Stimulated activated naive CD4-positive, alpha-beta T cell treated with Interleukin-2 at 50 U/mL for 16 hours (primary cell): ENCODE measurements around the gene ZKSCAN1.

Experiments used
- DNase-seq: peaks from one replicate; lab custom pipeline; 2025; lab: John Stamatoyannopoulos, UW

ZKSCAN1 gene

DNA sequence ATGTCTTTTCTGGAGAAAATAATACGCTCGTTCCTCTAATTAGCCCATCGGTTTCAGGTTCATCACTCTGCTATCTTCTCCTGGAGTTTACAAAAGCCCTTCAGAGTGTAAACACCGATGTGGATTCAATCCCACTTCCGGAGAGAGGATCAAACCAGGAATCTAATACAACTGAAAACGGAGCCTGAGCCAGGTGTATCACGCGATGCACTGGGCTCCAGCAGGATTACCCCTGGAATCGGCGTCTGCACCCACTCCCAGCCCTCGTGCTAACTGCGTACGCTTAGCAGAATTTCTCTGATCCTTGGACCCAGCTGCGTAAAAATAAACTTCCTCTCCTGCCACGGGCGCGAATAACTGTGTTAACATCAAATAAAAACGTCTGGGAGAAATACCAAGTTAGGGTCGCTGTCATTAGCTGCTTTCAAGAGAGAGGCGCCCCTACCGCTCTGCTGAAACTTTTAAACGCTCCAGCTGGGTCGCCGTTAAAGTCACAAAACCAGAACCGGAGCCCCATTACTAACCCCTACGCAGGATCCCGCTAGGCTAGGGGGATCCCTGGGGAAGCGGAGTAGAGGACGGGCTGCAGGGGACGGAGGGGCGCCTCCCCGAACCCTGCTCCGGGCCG lies 65.6 kb downstream of the ZKSCAN1 start:
- no peak for DNase-seq

DNA sequence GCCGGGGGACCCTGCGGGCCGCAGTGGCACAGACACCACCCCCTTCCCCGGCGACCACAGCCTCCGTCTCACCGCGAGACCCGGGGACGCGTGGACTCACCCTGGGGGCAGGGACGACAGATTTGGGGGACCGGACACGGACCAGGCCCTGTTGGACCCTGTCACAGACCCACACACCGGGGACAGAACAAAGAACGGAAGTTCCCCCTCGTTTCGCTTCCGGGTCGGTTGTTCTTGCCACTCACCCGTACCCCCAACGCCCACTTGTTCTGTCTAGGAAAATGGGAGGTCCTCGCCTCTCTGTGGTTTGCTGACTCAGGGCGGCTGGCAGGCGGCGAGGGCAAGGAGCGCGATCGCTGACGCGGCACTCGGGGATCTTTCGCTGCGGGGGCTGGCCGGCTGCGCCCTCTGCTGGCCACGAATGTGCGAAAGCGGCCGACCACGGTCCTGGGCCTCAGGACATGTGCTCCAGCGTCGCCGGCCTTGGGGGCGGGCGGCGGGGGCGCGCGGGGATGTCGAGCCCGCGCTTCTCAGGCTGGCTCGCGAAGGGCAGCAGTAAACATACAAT lies 66.2 kb downstream of the ZKSCAN1 start, which contains the start of gene ZNF3:
TSS of gene ZNF3 (minus strand) at position 189 of the 568 bp plus-strand sequence. CDS start 4,366 bp downstream, outside the sequence.
- DNase-seq, result peak; percentile 98

DNA sequence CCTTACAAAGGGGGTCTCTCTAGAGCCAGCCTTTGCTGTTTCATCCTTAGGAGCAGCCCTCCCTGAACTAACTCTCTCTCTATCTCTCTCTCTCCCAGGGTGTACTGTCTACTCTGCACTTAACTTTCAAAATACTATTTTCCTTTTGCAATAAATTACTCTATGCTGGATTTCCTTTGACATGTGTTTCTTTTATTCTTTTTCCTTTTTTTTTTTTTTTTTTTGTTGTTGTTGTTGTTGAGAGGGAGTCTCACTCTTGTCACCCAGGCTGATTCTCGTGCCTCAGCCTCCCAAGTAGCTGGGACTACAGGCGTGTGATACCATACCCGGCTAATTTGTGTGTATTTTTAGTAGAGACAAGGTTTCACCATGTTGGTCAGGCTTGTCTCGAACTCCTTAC lies 67.6 kb downstream of the ZKSCAN1 start:
- DNase-seq, result no peak

DNA sequence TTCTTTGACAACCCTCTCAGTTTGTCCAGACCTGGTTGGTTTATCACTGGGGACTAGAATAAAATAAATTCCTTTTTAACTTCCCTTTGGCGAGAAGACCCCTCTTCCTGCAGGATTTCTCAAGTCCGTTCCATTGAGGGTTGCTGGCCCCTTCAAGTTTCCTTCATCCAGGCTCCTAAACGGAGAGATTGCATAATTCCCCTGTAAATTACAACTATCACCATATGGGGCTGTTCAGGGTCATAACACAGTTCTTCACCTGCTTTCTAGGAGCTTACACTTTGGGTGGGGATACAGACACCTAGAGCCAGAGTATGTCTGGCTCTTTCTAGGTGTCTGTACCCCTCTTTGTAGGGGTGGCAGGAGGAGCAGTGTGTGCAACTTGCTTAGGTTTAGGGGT lies 70.1 kb downstream of the ZKSCAN1 start:
- no peak for DNase-seq

DNA sequence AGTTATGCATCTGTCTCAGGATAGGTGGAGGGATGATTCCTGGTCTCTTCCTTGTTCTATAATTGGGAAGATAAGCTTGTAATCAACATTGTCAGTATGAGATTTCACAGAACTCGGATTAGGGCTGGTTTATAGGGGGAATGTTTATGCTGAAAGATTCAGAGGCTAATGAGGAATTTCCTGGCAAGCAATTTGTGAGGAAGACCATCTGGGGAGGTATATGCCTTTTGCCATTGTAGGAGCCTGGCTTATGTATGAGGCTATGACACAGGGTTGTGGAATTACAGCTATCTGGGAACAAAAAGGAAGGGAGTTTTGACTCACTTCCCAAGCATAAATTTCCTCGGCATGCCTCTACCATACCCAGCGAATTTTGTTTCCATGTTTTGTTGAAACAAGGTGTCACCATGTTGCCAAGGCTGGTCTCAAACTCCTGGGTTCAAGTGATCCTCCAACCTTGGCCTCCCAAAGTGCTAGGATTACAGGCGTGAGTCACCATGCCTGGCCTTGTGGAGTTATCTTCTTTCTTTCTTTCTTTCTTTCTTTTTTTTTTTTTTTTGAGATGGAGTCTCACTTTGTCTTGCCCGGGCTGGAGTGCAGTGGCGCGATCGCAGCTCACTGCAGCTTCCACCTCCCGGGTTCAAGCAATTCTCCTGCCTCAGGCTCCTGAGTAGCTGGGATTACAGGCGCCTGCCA lies 71.8 kb downstream of the ZKSCAN1 start:
- DNase-seq, result no peak

DNA sequence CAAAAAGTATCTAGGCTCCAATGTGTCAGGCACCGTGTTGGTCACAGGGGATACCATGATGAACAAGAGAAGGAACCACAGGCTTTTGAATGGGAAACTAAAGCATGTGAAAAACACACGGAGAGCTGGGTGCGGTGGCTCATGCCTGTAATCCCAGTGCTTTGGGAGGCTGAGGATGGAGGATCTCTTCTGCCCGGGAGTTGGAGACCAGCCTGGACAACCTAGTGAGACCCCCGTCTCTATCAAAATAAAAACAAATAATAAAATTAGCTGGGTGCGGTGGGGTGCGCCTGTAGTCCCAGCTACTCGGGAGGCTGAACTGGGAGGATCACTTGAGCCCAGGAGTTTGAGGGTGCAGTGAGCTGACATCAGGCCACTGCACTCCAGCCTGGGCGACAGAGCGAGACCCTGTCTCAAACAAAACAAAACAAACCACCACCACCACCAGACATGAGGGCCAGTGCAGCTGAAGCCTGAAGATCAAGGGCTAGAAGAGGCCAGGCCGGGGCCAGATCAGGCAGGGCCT lies 72.8 kb downstream of the ZKSCAN1 start:
- no peak for DNase-seq

DNA sequence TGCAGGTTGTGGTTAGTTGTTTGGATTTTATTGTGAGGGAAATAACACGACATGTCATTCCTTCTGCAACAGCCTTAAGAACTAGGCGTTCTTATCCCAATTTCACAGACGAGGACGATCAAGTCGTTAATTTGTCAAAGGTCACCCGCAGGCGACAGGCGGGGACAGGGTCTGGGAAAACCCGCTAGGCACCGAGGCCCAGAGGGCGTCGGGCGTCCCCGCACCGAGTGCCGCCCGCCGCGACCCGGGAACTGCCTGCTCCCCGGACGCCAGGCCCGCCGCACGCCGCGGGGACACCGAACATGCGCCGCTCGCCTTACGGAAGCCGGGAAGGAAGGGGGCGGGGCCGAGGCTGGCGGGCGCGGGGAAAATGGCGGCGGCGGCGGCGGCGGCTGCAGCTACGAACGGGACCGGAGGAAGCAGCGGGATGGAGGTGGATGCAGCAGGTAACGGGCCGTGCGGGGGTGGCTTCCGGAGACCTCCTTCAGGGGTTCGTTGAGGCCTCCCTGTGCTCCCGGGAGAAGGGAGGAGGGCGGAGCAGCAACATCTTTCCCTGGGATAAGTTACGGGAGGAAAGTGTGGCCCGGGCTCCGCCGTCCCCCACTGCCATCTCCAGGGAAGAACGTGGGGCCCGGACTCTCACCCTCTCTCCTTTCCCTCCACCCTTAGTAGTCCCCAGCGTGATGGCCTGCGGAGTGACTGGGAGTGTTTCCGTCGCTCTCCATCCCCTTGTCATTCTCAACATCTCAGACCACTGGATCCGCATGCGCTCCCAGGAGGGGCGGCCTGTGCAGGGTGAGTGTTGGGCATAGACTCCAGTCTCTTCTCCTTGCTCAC lies 73.4 kb downstream of the ZKSCAN1 start, which contains the start of gene COPS6:
TSS of gene COPS6 (plus strand) at position 349 of the 837 bp plus-strand sequence. CDS start at position 371, 22 bp downstream.
- peak; percentile 82 for DNase-seq

DNA sequence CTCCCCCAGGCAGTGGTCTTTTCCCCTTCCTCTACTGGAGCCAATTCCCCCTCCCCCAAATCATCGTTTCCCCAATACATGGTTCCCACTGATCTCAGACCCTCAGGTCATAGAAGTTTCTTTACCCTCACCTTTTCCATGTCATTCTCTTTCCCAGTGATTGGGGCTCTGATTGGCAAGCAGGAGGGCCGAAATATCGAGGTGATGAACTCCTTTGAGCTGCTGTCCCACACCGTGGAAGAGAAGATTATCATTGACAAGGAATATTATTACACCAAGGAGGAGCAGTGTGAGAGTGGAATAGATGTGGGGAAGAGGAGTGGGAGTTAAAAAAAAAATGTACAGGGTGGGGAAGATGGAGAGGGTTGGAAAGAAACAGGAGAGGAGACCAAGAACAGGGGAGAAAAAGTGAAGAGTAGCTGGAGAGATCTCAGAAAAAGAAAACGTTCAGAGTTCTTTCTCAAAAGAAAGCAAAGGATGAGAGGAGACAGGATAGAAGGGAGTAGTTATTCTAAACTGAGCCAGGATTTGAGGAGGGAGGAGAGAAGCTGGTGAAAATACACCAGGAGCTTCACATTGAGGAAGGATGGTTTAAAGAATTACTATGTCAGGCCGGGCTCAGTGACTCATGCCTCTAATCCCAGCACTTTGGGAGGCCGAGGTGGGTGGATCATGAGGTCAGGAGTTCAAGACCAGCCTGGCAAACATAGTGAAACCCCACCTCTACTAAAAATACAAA lies 74.2 kb downstream of the ZKSCAN1 start:
- DNase-seq, result no peak

DNA sequence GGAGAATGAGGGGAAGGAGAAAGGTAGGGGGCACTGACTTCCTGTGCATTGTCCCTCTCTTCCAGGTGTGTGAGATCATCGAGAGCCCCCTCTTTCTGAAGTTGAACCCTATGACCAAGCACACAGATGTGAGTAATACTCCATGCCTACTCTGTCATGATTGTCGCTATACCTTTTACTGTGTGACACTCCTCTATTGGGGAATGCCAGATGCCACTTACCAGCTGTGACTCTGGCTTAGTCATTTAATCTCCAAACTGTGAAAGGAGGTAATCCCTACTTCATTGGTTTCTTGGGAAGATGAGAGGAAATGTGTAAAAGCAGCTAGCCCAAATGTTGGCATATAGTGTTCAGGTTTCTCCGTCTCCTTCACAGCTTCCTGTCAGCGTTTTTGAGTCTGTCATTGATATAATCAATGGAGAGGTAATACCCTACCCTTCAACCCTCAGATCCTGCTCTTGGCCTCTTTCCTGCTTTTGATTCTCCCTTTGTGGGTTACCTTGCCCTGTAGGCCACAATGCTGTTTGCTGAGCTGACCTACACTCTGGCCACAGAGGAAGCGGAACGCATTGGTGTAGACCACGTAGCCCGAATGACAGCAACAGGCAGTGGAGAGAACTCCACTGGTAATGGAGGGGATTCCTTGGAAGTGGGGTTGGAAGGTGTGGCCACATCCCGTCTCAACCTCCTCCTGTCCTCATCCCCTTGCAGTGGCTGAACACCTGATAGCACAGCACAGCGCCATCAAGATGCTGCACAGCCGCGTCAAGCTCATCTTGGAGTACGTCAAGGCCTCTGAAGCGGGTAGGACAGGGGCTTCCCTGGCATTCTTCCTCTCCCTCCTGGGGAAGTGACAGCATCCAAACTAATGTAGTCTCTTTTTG lies 75.4 kb downstream of the ZKSCAN1 start:
- DNase-seq, result no peak
